Lung (tissue), 12 donors: Measurements from ENCODE around the gene MYO10. TPM values are rescaled to one million over a fixed set of nuclear protein-coding genes. Genes with fewer than 3 reads are reported as not detected.
A peak's percentile ranks its signal among the peaks of the same experiment; 100 is the strongest.
"Not testable (repeated sequence)": the region's sequence is repeated elsewhere in the genome, so short reads cannot be mapped to it uniquely, and the experiment has no call there.

Experiments used
- ATAC-seq: fragments of 200-7000 bp; cut with Tn5 transposase; one replicate; pipeline ENCODE4 v1.9.1; 2020; ENCODE audit warnings: moderate number of reproducible peaks; ENCODE audit not compliant: insufficient read depth, low FRiP score
- DNase-seq, 3 donors: peaks; one replicate each; pipeline ENCODE4 v3.0.0-alpha.2; 2013 to 2017
- H3K27ac ChIP-seq, 2 donors: one replicate each; pipeline ENCODE4 v1.5.1; 2013; ENCODE audit warnings: mild to moderate bottlenecking in 2 of 2, moderate library complexity in 2 of 2, control low read depth in 1 of 2, inconsistent platforms in 1 of 2, low read depth in 1 of 2, low read length in 1 of 2
- H3K27me3 ChIP-seq, 3 donors: one replicate each; pipeline ENCODE4 v1.5.1; 2013; ENCODE audit warnings: low read length in 2 of 3; ENCODE audit not compliant: control insufficient read depth in 3 of 3, insufficient read depth in 3 of 3
- H3K36me3 ChIP-seq, 4 donors: one replicate each; pipeline ENCODE4 v1.5.1; 2013; ENCODE audit warnings: low read length in 4 of 4, mild to moderate bottlenecking in 1 of 4, moderate library complexity in 1 of 4; ENCODE audit not compliant: control insufficient read depth in 4 of 4, insufficient read depth in 4 of 4
- H3K4me1 ChIP-seq, 5 donors: one replicate each; pipeline ENCODE4 v1.5.1; 2013; ENCODE audit warnings: low read length in 5 of 5, mild to moderate bottlenecking in 2 of 5, moderate library complexity in 1 of 5; ENCODE audit not compliant: control insufficient read depth in 5 of 5, insufficient read depth in 5 of 5
- H3K4me3 ChIP-seq: one replicate; pipeline ENCODE4 v1.5.1; 2013; ENCODE audit warnings: mild to moderate bottlenecking, control low read depth, moderate library complexity
- H3K9ac ChIP-seq, 2 donors: one replicate each; pipeline ENCODE4 v1.5.1; 2013; ENCODE audit warnings: low read length in 2 of 2, control low read depth in 1 of 2; ENCODE audit not compliant: insufficient read depth in 1 of 2
- H3K9me3 ChIP-seq, 4 donors: one replicate each; pipeline ENCODE4 v1.5.1; 2013; ENCODE audit warnings: low read length in 3 of 4, mild to moderate bottlenecking in 1 of 4, moderate library complexity in 1 of 4; ENCODE audit not compliant: control insufficient read depth in 4 of 4, insufficient read depth in 3 of 4
- CTCF ChIP-seq: IDR thresholded peaks from 2 replicates; pipeline ENCODE4 v1.5.1; 2012; ENCODE audit warnings: mild to moderate bottlenecking; ENCODE audit errors: control extremely low read depth, extremely low read depth
- WGBS, 2 donors: extraction: QIAGEN DNeasy Blood & Tissue Kit; methylation state at CpG; one replicate each; pipeline ENCODE4 v1.1.7; 2013; 5-methylcytosine and 5-hydroxymethylcytosine counted together
- polyA plus RNA-seq, 2 donors: library from polyadenylated mRNA; stranded (reverse); fragments of 200-250 nt; gene quantifications; one replicate each; pipeline ENCODE4 v1.2.1, GENCODE V29; 2013
- total RNA-seq, 2 donors: library from RNA; depleted of rRNA in 1 of 2; stranded (reverse); fragments of >200 nt in 1 of 2; gene quantifications; one replicate each; pipeline ENCODE4 v1.2.1, GENCODE V29; 2014 to 2021
- donor health status: control.
- donor health status: control.
- donor health status: Bipolar disorder and iron deficiency.
- donor health status: healthy.
- donor health status: DM: yes; HTN: yes; CAD: no.

Gene MYO10
- total and polyA plus RNA-seq, 4 donors = 10.6 to 71.5 (median 28.2) TPM

DNA sequence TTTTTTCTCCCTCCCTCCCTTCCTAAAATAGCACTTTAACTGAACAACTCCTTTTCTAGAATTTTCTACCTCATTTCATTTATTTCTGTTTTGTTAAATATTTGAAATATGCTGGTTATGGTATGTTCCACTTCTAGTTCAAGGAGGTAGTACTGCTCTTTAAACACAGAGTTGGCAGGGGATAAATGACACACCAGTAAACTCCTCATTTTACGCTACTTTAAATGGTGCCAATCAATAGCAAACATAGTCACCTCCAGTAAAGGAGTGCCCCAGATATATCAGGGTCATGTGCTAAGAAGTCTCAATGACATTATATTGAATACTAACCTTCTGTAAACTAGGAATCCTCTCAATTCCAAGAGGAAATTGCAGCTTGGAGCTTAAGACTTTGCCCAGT lies 56.9 kb downstream of the MYO10 start:
- TF ChIP-seq CTCF = no peak
- Histone ChIP-seq H3K9me3 (no peaks in the 10 kb centered on the region), H3K36me3 (peaks cover 0 to 15% (median 1%) of the 10 kb centered on the region in 4 donors), H3K4me3 (no peak overlapping the region), H3K27me3 (no peaks in the 10 kb centered on the region), H3K4me1 (peaks cover 0 to 35% (median 13%) of the 10 kb centered on the region in 5 donors), H3K27ac (no peak overlapping the region), H3K9ac (no peak overlapping the region)
- no peak for ATAC-seq
- 53 to 96% methylated on average over 1 of the region's 1 CpG for WGBS, 2 donors
- DNase-seq = no peak

GRCh38 chr5:16877267-16877935 lies 58.7 kb downstream of the MYO10 start:
- TF ChIP-seq CTCF = no peak
- Histone ChIP-seq H3K36me3 (peaks cover 0 to 21% (median 7%) of the 10 kb centered on the region in 4 donors), H3K9me3 (peaks cover 0 to 2% (median 0%) of the 10 kb centered on the region in 4 donors), H3K4me1 (peaks cover 0 to 26% (median 13%) of the 10 kb centered on the region in 5 donors), H3K27me3 (no peaks in the 10 kb centered on the region), H3K4me3 (no peak overlapping the region), H3K9ac (no peak overlapping the region), H3K27ac (no peak overlapping the region)
- WGBS, 2 donors = 83 to 87% methylated on average over 9 of the region's 9 CpGs
- ATAC-seq (no peak), DNase-seq (no peak)

GRCh38 chr5:16874424-16874823 lies 61.7 kb downstream of the MYO10 start:
- not testable (repeated sequence) for H3K4me3 ChIP-seq, DNase-seq, H3K4me1 ChIP-seq, H3K27ac ChIP-seq, H3K9me3 ChIP-seq, H3K9ac ChIP-seq, H3K27me3 ChIP-seq, ATAC-seq
- peaks cover 0 to 21% (median 7%) of the 10 kb centered on the region in 4 donors for H3K36me3 ChIP-seq
- 93 to 96% methylated on average over 1 of the region's 1 CpG for WGBS, 2 donors

GRCh38 chr5:16871746-16872339 lies 64.2 kb downstream of the MYO10 start:
- H3K4me1 ChIP-seq = peaks cover 0 to 8% (median 6%) of the 10 kb centered on the region in 5 donors
- ATAC-seq = peak; percentile 45
- WGBS, 2 donors = 81 to 88% methylated on average over 4 of the region's 4 CpGs

More at GRCh38 chr5:16871746-16872339, 64.2 kb downstream of the MYO10 start:
- Histone ChIP-seq H3K27me3 (no peaks in the 10 kb centered on the region), H3K9ac (no peak overlapping the region), H3K36me3 (peaks cover 0 to 24% (median 5%) of the 10 kb centered on the region in 4 donors), H3K9me3 (peaks cover 0 to 2% (median 0%) of the 10 kb centered on the region in 4 donors), H3K4me3 (no peak overlapping the region), H3K27ac (peak overlapping the region; percentile 10 to 78)
- TF ChIP-seq CTCF = no peak
- no peak for DNase-seq
